DND-41 (cell line): Measurements from ENCODE around the gene IRF1.
A peak's percentile ranks its signal among the peaks of the same experiment; 100 is the strongest.

Experiments used
- ATAC-seq: fragments of 200-7000 bp; cut with Tn5 transposase; 3 replicates; pipeline ENCODE4 v1.9.1; 2021; ENCODE audit warnings: low read depth; ENCODE audit not compliant: insufficient read depth
- DNase-seq: peaks from one replicate; pipeline ENCODE4 v3.0.0-alpha.2; 2020
- H2AFZ ChIP-seq: 2 replicates; pipeline ENCODE4 v1.6.0; 2012; ENCODE audit warnings: low read depth, low read length
- H3K27ac ChIP-seq: 2 replicates; pipeline ENCODE4 v1.5.1; 2012; ENCODE audit warnings: low read length, inconsistent platforms
- H3K27me3 ChIP-seq: fragments of 200-600 bp; sonication (generic); 2 replicates; pipeline ENCODE4 v1.6.0; 2012; ENCODE audit warnings: low read length, mild to moderate bottlenecking, inconsistent platforms; ENCODE audit not compliant: insufficient read depth, poor library complexity
- H3K36me3 ChIP-seq: 2 replicates; pipeline ENCODE4 v1.5.1; 2012; ENCODE audit warnings: low read length, inconsistent platforms; ENCODE audit not compliant: insufficient read depth
- H3K4me1 ChIP-seq: 2 replicates; pipeline ENCODE4 v1.5.1; 2012; ENCODE audit warnings: mild to moderate bottlenecking, low read length; ENCODE audit not compliant: insufficient read depth
- H3K4me2 ChIP-seq: 2 replicates; pipeline ENCODE4 v1.6.0; 2012; ENCODE audit warnings: mild to moderate bottlenecking, moderate library complexity, low read length, inconsistent platforms; ENCODE audit not compliant: insufficient read depth
- H3K4me3 ChIP-seq, 2 experiments: fragments of 200-600 bp in 1 of 2; shearing (Covaris generic) in 1 of 2; 2 replicates each; pipeline ENCODE4 v1.5.1; 2012 to 2016; ENCODE audit warnings: inconsistent platforms in 2 of 2, low read length in 2 of 2, mild to moderate bottlenecking in 2 of 2, low read depth in 1 of 2, moderate library complexity in 1 of 2
- H3K79me2 ChIP-seq: 2 replicates; pipeline ENCODE4 v1.6.0; 2012; ENCODE audit warnings: low read length, inconsistent platforms; ENCODE audit not compliant: insufficient read depth
- H3K9ac ChIP-seq: 2 replicates; pipeline ENCODE4 v1.6.0; 2012; ENCODE audit warnings: low read depth, mild to moderate bottlenecking, inconsistent platforms, low read length, moderate library complexity
- H3K9me3 ChIP-seq: 2 replicates; pipeline ENCODE4 v1.5.1; 2012; ENCODE audit warnings: low read length, moderate library complexity, mild to moderate bottlenecking, inconsistent platforms; ENCODE audit not compliant: insufficient read depth, severe bottlenecking
- H4K20me1 ChIP-seq: 2 replicates; pipeline ENCODE4 v1.6.0; 2012; ENCODE audit warnings: low read length; ENCODE audit not compliant: insufficient read depth
- CTCF ChIP-seq: IDR thresholded peaks from 2 replicates; pipeline ENCODE4 v1.5.1; 2012; ENCODE audit warnings: borderline replicate concordance, low read length, moderate library complexity, mild to moderate bottlenecking; ENCODE audit not compliant: poor library complexity, severe bottlenecking; ENCODE audit errors: extremely low read depth
- EZH2 ChIP-seq: IDR thresholded peaks from 3 replicates; pipeline ENCODE4 v1.6.1; 2012; ENCODE audit warnings: borderline replicate concordance, low read depth, mild to moderate bottlenecking, moderate library complexity, low read length, inconsistent platforms; ENCODE audit not compliant: severe bottlenecking

IRF1 gene

GRCh38 chr5:132467287-132467984 lies 23.1 kb downstream of the IRF1 start:
- no peak overlapping the region for H2AFZ ChIP-seq
- peak; percentile 46 for DNase-seq
- H3K36me3 ChIP-seq: peaks cover 70% of the 10 kb centered on the region
- no peaks in the 10 kb centered on the region for H3K27me3 ChIP-seq
- H4K20me1 ChIP-seq: no peaks in the 10 kb centered on the region
- peak overlapping the region; percentile 99 for H3K27ac ChIP-seq
- H3K4me2 ChIP-seq: peak overlapping the region; percentile 50
- peaks cover 79% of the 10 kb centered on the region for H3K79me2 ChIP-seq
- H3K4me1 ChIP-seq: peaks cover 93% of the 10 kb centered on the region
- peak overlapping the region; percentile 65 for H3K9ac ChIP-seq
- no peak for TF ChIP-seq EZH2
- TF ChIP-seq CTCF: no peak
- no peaks in the 10 kb centered on the region for H3K9me3 ChIP-seq
- no peak for ATAC-seq
- peak overlapping the region in 1 of 2 experiments; percentile 41; a peak in 2 of 4 replicates for H3K4me3 ChIP-seq

GRCh38 chr5:132466433-132467286 lies 23.9 kb downstream of the IRF1 start:
- Histone ChIP-seq H3K27ac (peak overlapping the region; percentile 99), H3K79me2 (peaks cover 79% of the 10 kb centered on the region), H2AFZ (no peak overlapping the region), H3K4me2 (peak overlapping the region; percentile 50), H3K9ac (peak overlapping the region; percentile 65), H3K27me3 (no peaks in the 10 kb centered on the region), H3K4me3 (peak overlapping the region in 1 of 2 experiments; percentile 41; a peak in 2 of 4 replicates), H3K36me3 (peaks cover 71% of the 10 kb centered on the region), H4K20me1 (no peaks in the 10 kb centered on the region), H3K9me3 (no peaks in the 10 kb centered on the region), H3K4me1 (peaks cover 93% of the 10 kb centered on the region)
- peak; percentile 78 for ATAC-seq
- DNase-seq: peak; percentile 98
- no peak for TF ChIP-seq CTCF

- peaks cover 93% of the 10 kb centered on the region for H3K4me1 ChIP-seq
- peak overlapping the region; percentile 65 for H3K9ac ChIP-seq
- peak overlapping the region; percentile 50 for H3K4me2 ChIP-seq
- H3K36me3 ChIP-seq: peaks cover 69% of the 10 kb centered on the region
- peak; percentile 81 for DNase-seq
- peak overlapping the region; percentile 99 for H3K27ac ChIP-seq
- no peak overlapping the region for H2AFZ ChIP-seq
- H3K9me3 ChIP-seq: no peaks in the 10 kb centered on the region
- TF ChIP-seq EZH2 (no peak), CTCF (peak; percentile 19)
- ATAC-seq: peak; percentile 34
- no peaks in the 10 kb centered on the region for H4K20me1 ChIP-seq
- H3K4me3 ChIP-seq: peak overlapping the region in 1 of 2 experiments; percentile 26; a peak in 1 of 4 replicates
- peaks cover 79% of the 10 kb centered on the region for H3K79me2 ChIP-seq
- H3K27me3 ChIP-seq: no peaks in the 10 kb centered on the region
Observed at GRCh38 chr5:132465059-132465707, 25.4 kb downstream of the IRF1 start.
